Measurements from ENCODE around the gene TMEM221. TPM values are rescaled to one million over a fixed set of nuclear protein-coding genes. Genes with fewer than 3 reads are reported as not detected.
"Not testable (repeated sequence)": the region's sequence is repeated elsewhere in the genome, so short reads cannot be mapped to it uniquely, and the experiment has no call there.

The TMEM221 gene
- total and polyA plus RNA-seq, 10 donors = 0.03 to 0.20 TPM; not detected in 8

DNA sequence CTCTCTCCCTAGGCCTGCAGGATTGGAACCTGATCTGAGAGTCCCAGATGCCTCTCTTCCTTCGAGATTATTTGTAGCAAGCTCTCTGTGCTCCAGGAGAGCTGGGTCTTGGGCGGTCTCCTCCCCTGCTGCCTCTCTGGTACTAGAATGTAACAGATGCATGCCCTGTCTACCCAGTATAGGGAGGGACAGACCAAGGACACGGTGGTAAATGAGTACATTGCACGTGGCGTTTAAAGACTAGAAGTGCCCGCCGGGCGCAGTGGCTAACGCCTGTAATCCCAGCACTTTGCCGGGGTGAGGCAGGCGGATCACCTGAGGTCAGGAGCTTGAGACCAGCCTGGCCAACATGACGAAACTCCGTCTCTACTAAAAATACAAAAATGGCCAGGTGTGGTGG lies 33.5 kb upstream of the TMEM221 start:
- Histone ChIP-seq H3K4me1 (peaks cover 0 to 31% (median 7%) of the 10 kb centered on the region in 6 donors), H3K36me3 (no peaks in the 10 kb centered on the region), H3K27ac (peak overlapping the region in 3 of 8 donors; percentile 8 to 54 (median 42)), H3K9me3 (no peaks in the 10 kb centered on the region), H3K4me3 (no peak overlapping the region), H3K27me3 (replicated peaks in 1 of 7) (no peaks in the 10 kb centered on the region)
- TF ChIP-seq, protein P1, sequence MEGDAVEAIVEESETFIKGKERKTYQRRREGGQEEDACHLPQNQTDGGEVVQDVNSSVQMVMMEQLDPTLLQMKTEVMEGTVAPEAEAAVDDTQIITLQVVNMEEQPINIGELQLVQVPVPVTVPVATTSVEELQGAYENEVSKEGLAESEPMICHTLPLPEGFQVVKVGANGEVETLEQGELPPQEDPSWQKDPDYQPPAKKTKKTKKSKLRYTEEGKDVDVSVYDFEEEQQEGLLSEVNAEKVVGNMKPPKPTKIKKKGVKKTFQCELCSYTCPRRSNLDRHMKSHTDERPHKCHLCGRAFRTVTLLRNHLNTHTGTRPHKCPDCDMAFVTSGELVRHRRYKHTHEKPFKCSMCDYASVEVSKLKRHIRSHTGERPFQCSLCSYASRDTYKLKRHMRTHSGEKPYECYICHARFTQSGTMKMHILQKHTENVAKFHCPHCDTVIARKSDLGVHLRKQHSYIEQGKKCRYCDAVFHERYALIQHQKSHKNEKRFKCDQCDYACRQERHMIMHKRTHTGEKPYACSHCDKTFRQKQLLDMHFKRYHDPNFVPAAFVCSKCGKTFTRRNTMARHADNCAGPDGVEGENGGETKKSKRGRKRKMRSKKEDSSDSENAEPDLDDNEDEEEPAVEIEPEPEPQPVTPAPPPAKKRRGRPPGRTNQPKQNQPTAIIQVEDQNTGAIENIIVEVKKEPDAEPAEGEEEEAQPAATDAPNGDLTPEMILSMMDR (IDR thresholded peaks at IDR 0.05 in 8 of 11, conservative IDR thresholded peaks at IDR 0.05 in 3 of 11) = no peak
- TF ChIP-seq POLR2AphosphoS5 (IDR thresholded peaks at IDR 0.05) = no peak
- no peak for TF ChIP-seq POLR2A (IDR thresholded peaks at IDR 0.05)
- intact Hi-C loops (cut with DNase I; ENCODE audit: low total_unique reads) = no loop called here
- WGBS, 5 donors = 87 to 95% (median 90%) methylated on average over 13 of the region's 13 CpGs
- DNase-seq = no peak

DNA sequence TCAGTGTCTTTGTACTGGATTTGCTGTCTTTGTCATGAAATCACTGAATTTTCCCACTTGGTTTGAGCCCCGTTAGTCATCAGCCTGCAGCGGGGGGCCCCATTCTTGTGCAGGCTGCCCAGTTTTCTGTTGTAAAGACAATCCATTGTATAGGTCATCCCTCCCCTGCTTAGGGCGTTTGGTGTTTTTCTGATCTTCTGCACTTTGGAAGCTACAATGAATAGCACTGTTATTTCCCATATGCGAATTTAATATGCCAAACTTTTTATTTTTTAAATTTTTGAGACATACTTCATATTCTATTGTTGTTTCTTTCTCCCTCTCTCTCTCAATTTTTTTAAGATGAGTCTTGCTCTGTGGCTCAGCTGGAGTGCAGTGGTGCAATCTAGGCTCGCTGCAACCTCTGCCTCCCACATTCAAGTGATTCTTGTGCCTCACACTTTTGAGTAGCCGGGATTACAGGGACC lies 30.9 kb upstream of the TMEM221 start:
- no peaks in the 10 kb centered on the region for H3K36me3 ChIP-seq
- peak overlapping the region in 1 of 8 donors; percentile 9 for H3K27ac ChIP-seq
- WGBS, 5 donors = 78 to 88% (median 82%) methylated on average over 6 of the region's 6 CpGs
- H3K9me3 ChIP-seq = no peaks in the 10 kb centered on the region
- TF ChIP-seq POLR2AphosphoS5 (IDR thresholded peaks at IDR 0.05) (no peak), POLR2A (IDR thresholded peaks at IDR 0.05) (no peak)
- intact Hi-C loops (cut with DNase I; ENCODE audit: low total_unique reads) = no loop called here
- no peak for DNase-seq
- peaks cover 0 to 44% (median 15%) of the 10 kb centered on the region in 6 donors for H3K4me1 ChIP-seq
- H3K27me3 ChIP-seq (replicated peaks in 1 of 7) = no peaks in the 10 kb centered on the region
- no peak overlapping the region for H3K4me3 ChIP-seq

DNA sequence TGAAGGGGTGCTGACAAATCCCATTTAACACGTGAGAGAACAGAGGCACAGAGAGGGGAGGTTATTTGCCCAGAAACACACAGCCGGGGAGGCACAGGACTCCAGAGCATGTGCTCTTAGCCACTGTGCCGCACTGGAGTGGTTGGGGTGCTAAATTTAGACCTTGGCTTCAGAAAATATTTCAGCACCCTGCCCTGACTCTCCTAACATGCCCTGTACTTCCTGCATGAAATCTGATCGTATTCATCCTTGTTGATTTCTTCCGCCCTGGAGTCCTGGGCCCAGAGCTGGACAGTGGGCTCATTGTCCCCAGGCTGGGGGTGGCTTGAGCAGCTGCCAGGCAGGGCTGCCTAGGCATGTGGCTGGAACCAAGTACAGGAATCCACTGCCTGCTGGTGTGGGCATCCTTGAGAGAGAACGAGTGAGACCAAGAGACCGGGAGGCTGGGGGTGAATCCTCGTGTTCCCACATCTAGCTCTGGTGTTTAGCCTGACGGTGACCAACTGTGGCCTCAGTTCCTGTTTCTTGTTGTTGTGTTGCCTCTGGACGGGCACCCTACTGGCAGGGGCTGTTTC lies 27.2 kb upstream of the TMEM221 start:
- peaks cover 7 to 62% (median 28%) of the 10 kb centered on the region in 6 donors for H3K4me1 ChIP-seq
- intact Hi-C loops (cut with DNase I; ENCODE audit: low total_unique reads) = no loop called here
- 42 to 65% (median 43%) methylated on average over 10 of the region's 10 CpGs for WGBS, 5 donors
- H3K27me3 ChIP-seq (replicated peaks in 1 of 7) = no peaks in the 10 kb centered on the region
- TF ChIP-seq POLR2AphosphoS5 (IDR thresholded peaks at IDR 0.05) (peak in 2 of 3 donors; percentile 28 to 30), POLR2A (IDR thresholded peaks at IDR 0.05) (no peak)
- no peaks in the 10 kb centered on the region for H3K9me3 ChIP-seq
- H3K4me3 ChIP-seq = no peak overlapping the region
- DNase-seq = no peak
- no peaks in the 10 kb centered on the region for H3K36me3 ChIP-seq
- H3K27ac ChIP-seq = peak overlapping the region in 7 of 8 donors; percentile 19 to 78 (median 59)

DNA sequence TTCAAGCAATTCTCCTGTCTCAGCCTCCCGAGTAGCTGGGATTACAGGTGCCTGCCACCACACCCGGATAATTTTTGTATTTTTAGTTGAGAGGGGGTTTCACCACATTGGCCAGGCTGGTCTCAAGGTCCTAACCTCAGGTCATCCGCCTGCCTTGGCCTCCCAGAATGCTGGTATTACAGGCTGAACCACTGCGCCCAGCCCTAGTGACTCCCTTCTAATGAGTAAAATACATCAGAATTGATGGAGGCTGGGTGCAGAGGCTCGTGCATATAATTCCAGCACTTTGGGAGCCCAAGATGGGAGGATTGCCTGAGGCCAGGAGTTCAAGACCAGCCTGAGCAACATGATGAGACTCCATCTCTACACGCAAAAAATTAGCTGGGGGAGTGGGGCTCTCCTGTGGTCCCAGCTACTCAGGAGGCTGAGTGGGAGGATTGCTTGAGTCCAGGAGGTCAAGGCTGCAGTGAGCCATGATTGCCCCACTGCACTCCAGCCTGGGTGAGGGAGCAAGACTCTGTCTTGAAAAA lies 26.6 kb upstream of the TMEM221 start:
- Histone ChIP-seq H3K27ac (peak overlapping the region in 7 of 8 donors; percentile 19 to 78 (median 59)), H3K4me1 (peaks cover 7 to 61% (median 29%) of the 10 kb centered on the region in 6 donors)
- H3K27me3 ChIP-seq (replicated peaks in 1 of 7); H3K4me3 ChIP-seq; H3K9me3 ChIP-seq; H3K36me3 ChIP-seq; intact Hi-C loops (cut with DNase I; ENCODE audit: low total_unique reads); DNase-seq: not testable (repeated sequence)
- WGBS, 5 donors = 75 to 83% (median 80%) methylated on average over 6 of the region's 6 CpGs

DNA sequence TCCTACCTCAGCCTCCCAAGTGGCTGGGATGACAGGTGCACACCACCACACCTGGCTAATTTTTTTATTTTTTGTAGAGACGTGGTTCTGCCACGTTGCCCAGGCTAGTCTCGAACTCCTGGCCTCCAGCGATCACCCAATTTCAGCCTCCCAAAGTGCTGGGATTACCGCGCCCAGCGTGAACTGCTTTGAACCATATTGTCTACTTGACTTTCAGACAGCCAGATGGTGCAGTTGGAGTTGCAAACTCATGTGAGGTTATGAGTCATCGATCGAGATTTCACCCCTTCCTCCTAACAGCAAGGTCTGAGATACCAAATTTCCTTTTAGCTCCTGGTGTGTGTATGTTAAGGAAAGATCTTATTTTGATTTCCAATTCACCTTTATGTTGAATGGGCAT lies 24.6 kb upstream of the TMEM221 start:
- intact Hi-C loops (cut with DNase I; ENCODE audit: low total_unique reads) = no loop called here
- DNase-seq = no peak
- peak overlapping the region in 2 of 8 donors; percentile 31 to 34 for H3K27ac ChIP-seq
- H3K4me3 ChIP-seq = no peak overlapping the region
- H3K27me3 ChIP-seq (replicated peaks in 1 of 7) = no peaks in the 10 kb centered on the region
- 58 to 77% (median 66%) methylated on average over 9 of the region's 9 CpGs for WGBS, 5 donors
- no peaks in the 10 kb centered on the region for H3K36me3 ChIP-seq
- H3K4me1 ChIP-seq = peaks cover 11 to 67% (median 41%) of the 10 kb centered on the region in 6 donors
- no peak for TF ChIP-seq POLR2A (IDR thresholded peaks at IDR 0.05)
- TF ChIP-seq, protein P1 (IDR thresholded peaks at IDR 0.05 in 8 of 11, conservative IDR thresholded peaks at IDR 0.05 in 3 of 11) = no peak
- TF ChIP-seq POLR2AphosphoS5 (IDR thresholded peaks at IDR 0.05) = no peak
- no peaks in the 10 kb centered on the region for H3K9me3 ChIP-seq

Measured in spleen (tissue), 11 donors.